Neutrophil (primary cell): ENCODE measurements around the gene WDHD1.
"Not testable (repeated sequence)": the region's sequence is repeated elsewhere in the genome, so short reads cannot be mapped to it uniquely, and the experiment has no call there.

Experiments used
- H3K27ac ChIP-seq: fragments of 200-600 bp; sonication (generic); 2 replicates; pipeline ENCODE4 v1.5.1; 2016; ENCODE audit warnings: mild to moderate bottlenecking, moderate library complexity
- H3K27me3 ChIP-seq: fragments of 200-600 bp; sonication (generic); 2 replicates; pipeline ENCODE4 v1.6.0; 2016; ENCODE audit warnings: mild to moderate bottlenecking
- H3K36me3 ChIP-seq: fragments of 200-600 bp; sonication (generic); 2 replicates; pipeline ENCODE4 v1.5.1; 2017
- H3K4me1 ChIP-seq, 2 experiments: fragments of 200-600 bp in 1 of 2; sonication (generic) in 1 of 2; 1 replicate in 1 of 2; 2 replicates in 1 of 2; pipeline versions ENCODE4 v1.5.1 to v1.6.1; 2013 to 2016; ENCODE audit warnings: low read depth in 1 of 2, low read length in 1 of 2, mild to moderate bottlenecking in 1 of 2, moderate library complexity in 1 of 2; ENCODE audit not compliant: control insufficient read depth in 1 of 2, insufficient read depth in 1 of 2
- H3K4me3 ChIP-seq, 2 experiments: fragments of 200-600 bp in 1 of 2; sonication (generic) in 1 of 2; 1 replicate in 1 of 2; 2 replicates in 1 of 2; pipeline ENCODE4 v1.5.1; 2013 to 2016; ENCODE audit warnings: low read depth in 1 of 2, low read length in 1 of 2, mild to moderate bottlenecking in 1 of 2, moderate library complexity in 1 of 2
- H3K9me3 ChIP-seq: fragments of 200-600 bp; sonication (generic); 2 replicates; pipeline ENCODE4 v1.5.1; 2016
- TF ChIP-seq, protein P1 (sequence below): fragments of 200-600 bp; sonication (generic); IDR thresholded peaks from 2 replicates; pipeline ENCODE4 v1.5.1; 2016; ENCODE audit warnings: antibody characterized with exemption

WDHD1 gene

DNA sequence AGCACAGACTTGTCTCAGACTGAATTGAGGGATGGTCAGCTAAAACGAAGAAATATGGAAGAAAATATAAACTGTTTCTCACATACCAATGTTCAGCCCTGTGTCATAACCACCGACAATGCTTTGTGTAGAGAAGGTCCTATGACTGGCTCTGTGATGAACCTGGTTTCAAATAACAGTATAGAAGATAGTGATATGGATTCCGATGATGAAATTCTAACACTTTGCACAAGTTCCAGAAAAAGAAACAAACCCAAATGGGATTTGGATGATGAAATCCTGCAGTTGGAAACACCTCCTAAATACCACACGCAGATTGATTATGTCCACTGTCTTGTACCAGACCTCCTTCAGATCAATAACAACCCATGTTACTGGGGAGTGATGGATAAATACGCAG is 16.6 kb upstream of the WDHD1 start:
- Histone ChIP-seq H3K4me1 (no peaks in the 10 kb centered on the region), H3K9me3 (no peaks in the 10 kb centered on the region), H3K4me3 (no peak overlapping the region), H3K36me3 (peaks cover 11% of the 10 kb centered on the region), H3K27ac (no peak overlapping the region), H3K27me3 (no peaks in the 10 kb centered on the region)
- TF ChIP-seq, protein P1, sequence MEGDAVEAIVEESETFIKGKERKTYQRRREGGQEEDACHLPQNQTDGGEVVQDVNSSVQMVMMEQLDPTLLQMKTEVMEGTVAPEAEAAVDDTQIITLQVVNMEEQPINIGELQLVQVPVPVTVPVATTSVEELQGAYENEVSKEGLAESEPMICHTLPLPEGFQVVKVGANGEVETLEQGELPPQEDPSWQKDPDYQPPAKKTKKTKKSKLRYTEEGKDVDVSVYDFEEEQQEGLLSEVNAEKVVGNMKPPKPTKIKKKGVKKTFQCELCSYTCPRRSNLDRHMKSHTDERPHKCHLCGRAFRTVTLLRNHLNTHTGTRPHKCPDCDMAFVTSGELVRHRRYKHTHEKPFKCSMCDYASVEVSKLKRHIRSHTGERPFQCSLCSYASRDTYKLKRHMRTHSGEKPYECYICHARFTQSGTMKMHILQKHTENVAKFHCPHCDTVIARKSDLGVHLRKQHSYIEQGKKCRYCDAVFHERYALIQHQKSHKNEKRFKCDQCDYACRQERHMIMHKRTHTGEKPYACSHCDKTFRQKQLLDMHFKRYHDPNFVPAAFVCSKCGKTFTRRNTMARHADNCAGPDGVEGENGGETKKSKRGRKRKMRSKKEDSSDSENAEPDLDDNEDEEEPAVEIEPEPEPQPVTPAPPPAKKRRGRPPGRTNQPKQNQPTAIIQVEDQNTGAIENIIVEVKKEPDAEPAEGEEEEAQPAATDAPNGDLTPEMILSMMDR, result no peak

DNA sequence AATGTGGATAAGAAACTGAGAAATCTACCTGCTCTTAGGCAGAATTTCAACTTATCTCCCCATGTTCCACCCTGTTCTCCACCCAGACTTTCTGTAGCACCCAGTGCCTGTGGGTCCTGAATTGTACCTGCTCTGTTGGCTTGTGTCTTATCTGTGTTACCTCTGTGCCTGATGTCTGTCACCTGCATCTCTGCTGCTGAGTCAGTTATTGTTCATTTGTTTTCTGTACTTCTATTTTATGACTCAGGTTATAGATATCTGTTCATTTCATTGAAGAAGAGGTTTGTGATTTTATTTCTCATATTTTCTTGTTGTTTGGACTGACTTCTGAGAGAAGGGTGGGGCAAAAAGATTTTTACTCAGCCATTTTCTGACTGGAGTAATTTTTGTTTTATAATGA is 11.8 kb upstream of the WDHD1 start:
- no peaks in the 10 kb centered on the region for H3K4me1 ChIP-seq
- no peak overlapping the region for H3K4me3 ChIP-seq
- TF ChIP-seq, protein P1, result no peak
- no peaks in the 10 kb centered on the region for H3K27me3 ChIP-seq
- H3K36me3 ChIP-seq, result peaks cover 12% of the 10 kb centered on the region
- no peak overlapping the region for H3K27ac ChIP-seq
- no peaks in the 10 kb centered on the region for H3K9me3 ChIP-seq

DNA sequence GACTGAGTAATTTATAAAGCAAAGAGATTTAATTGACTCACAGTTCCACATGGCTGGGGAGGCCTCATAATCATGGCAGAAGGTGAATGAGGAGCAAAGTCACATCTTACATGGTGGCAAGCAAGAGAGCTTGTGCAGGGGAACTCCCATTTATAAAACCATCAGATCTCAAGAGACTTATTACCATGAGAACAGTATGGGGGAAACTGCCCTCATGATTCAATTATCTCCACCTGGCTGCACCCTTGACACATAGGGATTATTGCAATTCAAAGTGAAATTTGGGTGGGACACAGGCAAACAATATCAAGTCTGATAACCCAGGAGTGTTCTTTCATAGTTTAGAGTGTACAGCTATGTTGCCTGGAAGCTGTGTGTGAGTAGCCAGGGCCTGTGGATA is 11.1 kb upstream of the WDHD1 start:
- H3K4me1 ChIP-seq, H3K9me3 ChIP-seq, H3K27me3 ChIP-seq, H3K4me3 ChIP-seq, H3K27ac ChIP-seq, H3K36me3 ChIP-seq: not testable (repeated sequence)

DNA sequence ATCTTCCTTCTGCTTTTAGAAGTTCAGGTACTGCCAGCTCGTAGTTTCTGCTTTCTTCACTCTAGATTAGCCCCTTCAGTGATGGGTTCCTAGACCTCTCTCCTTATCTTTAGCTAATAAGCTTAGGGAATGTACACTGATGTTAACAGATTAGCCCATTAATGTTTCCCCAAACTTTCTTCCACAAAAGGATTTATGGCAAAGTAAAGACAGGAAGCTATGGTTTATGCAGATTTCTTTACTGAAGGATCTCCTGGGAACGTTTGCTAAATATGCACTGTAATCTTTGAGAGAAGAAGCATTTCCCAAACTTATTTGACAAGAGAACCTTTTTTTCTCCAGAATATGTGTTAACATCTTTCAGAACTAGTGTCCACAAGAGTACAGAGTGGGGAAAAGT is 4.3 kb upstream of the WDHD1 start:
- no peaks in the 10 kb centered on the region for H3K27me3 ChIP-seq
- no peak overlapping the region for H3K27ac ChIP-seq
- H3K4me1 ChIP-seq, result peaks cover 18 to 20% of the 10 kb centered on the region in 2 experiments
- no peaks in the 10 kb centered on the region for H3K9me3 ChIP-seq
- TF ChIP-seq, protein P1, result no peak
- peaks cover 9% of the 10 kb centered on the region for H3K36me3 ChIP-seq
- H3K4me3 ChIP-seq, result no peak overlapping the region

DNA sequence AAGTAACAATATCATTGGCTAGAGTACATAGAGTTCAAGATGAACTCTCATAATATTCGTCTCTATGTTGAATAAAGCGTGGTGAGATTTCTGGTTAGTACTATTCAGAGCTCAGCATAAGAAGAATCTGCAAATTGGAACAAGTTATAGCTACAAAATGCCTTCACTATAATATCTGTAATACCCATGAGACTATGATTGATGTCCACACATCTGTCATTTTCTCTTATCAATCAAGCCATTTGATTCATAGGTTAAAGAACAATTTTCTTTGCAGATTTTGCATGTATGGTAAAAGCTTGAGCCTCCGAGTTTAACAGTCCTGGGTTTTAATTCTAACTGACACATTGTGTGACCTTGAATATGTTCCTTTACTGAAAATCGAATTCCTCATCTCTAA is 1.6 kb upstream of the WDHD1 start:
- Histone ChIP-seq H3K4me3 (no peak overlapping the region), H3K4me1 (peaks cover 20 to 22% of the 10 kb centered on the region in 2 experiments), H3K27me3 (no peaks in the 10 kb centered on the region), H3K9me3 (no peaks in the 10 kb centered on the region), H3K36me3 (peaks cover under 1% of the 10 kb centered on the region), H3K27ac (no peak overlapping the region)
- TF ChIP-seq, protein P1, result no peak

DNA sequence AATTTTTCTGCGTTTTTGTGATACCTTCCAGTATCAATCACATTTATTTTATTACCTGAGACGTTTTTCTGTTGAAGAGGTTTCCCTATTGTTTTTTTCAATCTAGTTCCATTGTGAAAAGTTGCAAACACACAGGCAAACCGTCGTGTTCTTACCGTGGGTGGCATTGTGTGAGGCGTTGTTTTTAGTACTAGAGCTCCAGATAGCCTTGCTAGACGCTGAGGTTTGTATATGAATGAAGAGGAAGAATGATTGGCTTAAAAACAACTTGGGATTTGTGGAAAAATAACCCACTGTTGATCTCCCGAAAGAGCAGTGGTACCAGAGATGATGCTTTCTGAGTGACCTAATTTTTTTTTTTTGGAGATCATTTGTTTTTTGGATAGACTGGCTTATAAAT is 1.2 kb upstream of the WDHD1 start:
- TF ChIP-seq, protein P1, result no peak
- Histone ChIP-seq H3K27me3 (no peaks in the 10 kb centered on the region), H3K27ac (peak overlapping the region; percentile 84), H3K9me3 (no peaks in the 10 kb centered on the region), H3K4me1 (peaks cover 20 to 22% of the 10 kb centered on the region in 2 experiments), H3K36me3 (no peaks in the 10 kb centered on the region), H3K4me3 (peak overlapping the region; percentile 67 to 68)
